Urinary bladder (tissue), 4 donors: ENCODE data around the gene HAGH. TPM values are rescaled to one million over a fixed set of nuclear protein-coding genes. Genes with fewer than 3 reads are reported as not detected.
"Not testable (repeated sequence)": the region's sequence is repeated elsewhere in the genome, so short reads cannot be mapped to it uniquely, and the experiment has no call there.

Source experiments
- DNase-seq: peaks from one replicate; pipeline ENCODE4 v3.0.0-alpha.2; 2015; ENCODE audit errors: extremely low spot score
- H3K27ac ChIP-seq: one replicate; pipeline ENCODE4 v1.5.1; 2013; ENCODE audit warnings: low read depth, mild to moderate bottlenecking, moderate library complexity
- H3K36me3 ChIP-seq: one replicate; pipeline ENCODE4 v1.6.1; 2013; ENCODE audit warnings: mild to moderate bottlenecking, moderate library complexity; ENCODE audit not compliant: insufficient read depth
- H3K4me1 ChIP-seq: one replicate; pipeline ENCODE4 v1.6.1; 2013; ENCODE audit warnings: mild to moderate bottlenecking, moderate library complexity; ENCODE audit not compliant: insufficient read depth
- H3K4me3 ChIP-seq: one replicate; pipeline ENCODE4 v1.5.1; 2013; ENCODE audit warnings: low read depth, low read length
- WGBS: extraction: QIAGEN DNeasy Blood & Tissue Kit; methylation state at CpG from one replicate; pipeline ENCODE4 v1.1.7; 2013; 5-methylcytosine and 5-hydroxymethylcytosine counted together
- polyA plus RNA-seq: library from polyadenylated mRNA; stranded (reverse); fragments of 200-250 nt; gene quantifications from one replicate; pipeline ENCODE4 v1.2.3, GENCODE V29; 2013
- total RNA-seq: library from RNA; depleted of rRNA; stranded (reverse); fragments of >200 nt; gene quantifications from one replicate; pipeline ENCODE4 v1.2.3, GENCODE V29; 2014
- donor health status: healthy with polysubstance abuse.
- donor health status: healthy.

The HAGH gene
- total RNA-seq = 20.9 TPM
- polyA plus RNA-seq = 96.0 TPM

DNA sequence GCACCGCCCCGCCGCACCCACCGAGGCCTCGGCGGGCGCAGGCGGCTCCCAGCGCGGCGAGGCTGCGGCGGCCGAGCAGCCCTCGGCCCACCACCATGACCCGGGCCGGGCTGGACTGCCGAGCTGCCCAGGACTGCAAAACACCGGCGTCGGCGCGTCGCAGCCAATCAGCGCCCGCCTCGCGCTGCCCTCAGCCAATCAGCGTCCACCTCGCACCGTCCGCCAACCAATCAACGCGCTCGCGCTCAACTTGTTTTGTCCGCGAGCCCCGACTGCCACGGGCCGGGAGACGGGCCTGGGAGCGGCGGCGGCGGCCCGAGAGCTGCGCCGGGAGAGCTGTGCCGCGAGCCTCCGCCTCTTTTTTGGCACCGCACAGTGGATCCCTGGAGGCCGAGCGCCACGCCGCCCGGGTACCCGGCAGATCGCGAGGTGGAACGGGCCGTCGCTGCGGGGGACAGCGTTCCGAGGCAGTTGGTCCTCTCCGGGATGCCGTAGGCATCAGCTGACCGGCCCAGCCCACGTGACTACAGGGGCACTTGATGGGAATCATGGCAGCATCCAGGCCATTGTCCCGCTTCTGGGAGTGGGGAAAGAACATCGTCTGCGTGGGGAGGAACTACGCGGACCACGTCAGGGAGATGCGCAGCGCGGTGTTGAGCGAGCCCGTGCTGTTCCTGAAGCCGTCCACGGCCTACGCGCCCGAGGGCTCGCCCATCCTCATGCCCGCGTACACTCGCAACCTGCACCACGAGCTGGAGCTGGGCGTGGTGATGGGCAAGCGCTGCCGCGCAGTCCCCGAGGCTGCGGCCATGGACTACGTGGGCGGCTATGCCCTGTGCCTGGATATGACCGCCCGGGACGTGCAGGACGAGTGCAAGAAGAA is at the start of gene HAGH, which contains the start of gene FAHD1:
TSS of gene HAGH (minus strand) at position 135 of the 883 bp plus-strand sequence. CDS start at position 97, 38 bp downstream.
TSS of gene FAHD1 (plus strand) at position 516 of the 883 bp plus-strand sequence. CDS start at position 549, 33 bp downstream.
- peak within 1 kb of the TSS; percentile 69 for H3K27ac ChIP-seq
- under 1% methylated on average over 104 of the region's 104 CpGs for WGBS
- H3K4me3 ChIP-seq = peak within 1 kb of the TSS; percentile 68
- H3K36me3 ChIP-seq = no peaks in the 10 kb centered on the region
- DNase-seq = peak; percentile 75
- no peaks in the 10 kb centered on the region for H3K4me1 ChIP-seq

GRCh38 chr16:1876066-1876465 is 49.4 kb upstream of the HAGH start:
- not testable (repeated sequence) for H3K4me1 ChIP-seq, H3K36me3 ChIP-seq, H3K4me3 ChIP-seq, DNase-seq, H3K27ac ChIP-seq
- 86% methylated on average over 13 of the region's 13 CpGs for WGBS

DNA sequence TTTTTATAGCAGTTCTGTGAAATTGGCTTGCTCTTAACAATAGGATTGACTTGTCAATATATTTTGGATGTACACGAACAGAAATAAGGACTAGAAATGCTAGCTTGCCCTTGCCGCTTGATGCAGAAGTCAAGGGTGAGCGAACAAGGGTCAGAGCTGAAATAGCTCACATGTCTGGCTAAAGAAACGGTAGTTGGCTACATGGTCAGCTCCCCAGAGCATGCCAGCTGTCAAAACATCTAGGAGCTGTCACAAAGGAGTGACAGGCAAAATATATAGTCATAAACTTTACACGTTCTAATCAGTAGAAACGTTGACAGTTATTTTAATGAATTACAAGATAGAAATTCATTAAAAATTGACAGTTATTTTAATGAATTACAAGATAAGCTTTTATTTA is 48.2 kb upstream of the HAGH start:
- Histone ChIP-seq H3K36me3 (no peaks in the 10 kb centered on the region), H3K4me1 (no peaks in the 10 kb centered on the region), H3K4me3 (no peak overlapping the region), H3K27ac (no peak overlapping the region)
- no peak for DNase-seq
- 54% methylated on average over 6 of the region's 6 CpGs for WGBS

- H3K36me3 ChIP-seq = no peaks in the 10 kb centered on the region
These were observed 45.5 kb upstream of the HAGH start, which contains the start of gene MEIOB for GRCh38 chr16:1871974-1872635. TSS of gene MEIOB (minus strand) at chr16:1872164. CDS start at chr16:1868175, 3,989 bp downstream.

GRCh38 chr16:1870365-1871082 is 43.9 kb upstream of the HAGH start:
- no peaks in the 10 kb centered on the region for H3K36me3 ChIP-seq
- H3K4me3 ChIP-seq = no peak overlapping the region
- H3K4me1 ChIP-seq = no peaks in the 10 kb centered on the region
- no peak overlapping the region for H3K27ac ChIP-seq
- WGBS = 50% methylated on average over 9 of the region's 9 CpGs
- no peak for DNase-seq

More at GRCh38 chr16:1871974-1872635, 45.5 kb upstream of the HAGH start, which contains the start of gene MEIOB:
- 4% methylated on average over 67 of the region's 68 CpGs for WGBS
- DNase-seq = no peak
- no peak within 1 kb of the TSS for H3K27ac ChIP-seq
- H3K4me1 ChIP-seq = no peaks in the 10 kb centered on the region
- no peak within 1 kb of the TSS for H3K4me3 ChIP-seq

GRCh38 chr16:1865902-1866690 is 39.5 kb upstream of the HAGH start:
- Histone ChIP-seq H3K4me3 (no peak overlapping the region), H3K36me3 (no peaks in the 10 kb centered on the region), H3K27ac (no peak overlapping the region), H3K4me1 (no peaks in the 10 kb centered on the region)
- no peak for DNase-seq
- 58% methylated on average over 6 of the region's 6 CpGs for WGBS

DNA sequence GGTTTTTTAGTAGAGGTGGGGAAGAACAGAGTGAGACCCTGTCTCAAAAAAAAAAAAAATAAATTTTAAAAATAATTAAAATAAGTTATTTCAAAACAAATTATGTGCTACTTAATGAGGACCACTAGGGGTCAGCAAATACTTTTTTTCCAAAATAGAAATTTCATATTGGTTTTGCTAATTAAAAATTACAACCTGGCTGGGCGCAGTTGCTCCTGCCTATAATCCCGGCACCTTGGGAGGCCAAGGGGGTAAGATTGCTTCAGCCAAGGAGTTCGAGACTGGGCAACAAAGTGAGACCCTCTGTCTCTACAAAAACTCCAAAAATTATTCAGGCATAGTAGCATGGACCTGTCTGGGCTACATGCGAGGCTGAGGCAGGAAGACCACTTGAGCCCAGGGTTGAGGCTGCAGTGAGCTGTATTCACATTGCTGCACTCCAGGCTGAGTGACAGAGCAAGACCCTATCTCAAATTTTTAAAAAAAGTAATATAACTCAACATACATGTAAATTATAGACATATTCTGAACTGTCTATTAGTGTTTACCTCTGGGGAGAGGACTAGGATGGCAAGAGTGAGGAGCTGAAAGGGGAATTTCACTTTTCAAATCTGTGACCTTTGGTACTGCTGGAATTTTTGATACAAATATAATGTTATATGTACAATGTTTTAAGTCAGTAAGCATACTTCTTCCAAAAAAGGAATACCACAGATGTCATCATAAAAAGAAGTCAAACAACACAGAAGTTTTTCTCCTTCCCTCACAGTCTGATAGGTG is 37.2 kb upstream of the HAGH start:
- Histone ChIP-seq H3K36me3 (no peaks in the 10 kb centered on the region), H3K4me3 (no peak overlapping the region), H3K27ac (no peak overlapping the region), H3K4me1 (no peaks in the 10 kb centered on the region)
- 14% methylated on average over 4 of the region's 4 CpGs for WGBS
- no peak for DNase-seq

DNA sequence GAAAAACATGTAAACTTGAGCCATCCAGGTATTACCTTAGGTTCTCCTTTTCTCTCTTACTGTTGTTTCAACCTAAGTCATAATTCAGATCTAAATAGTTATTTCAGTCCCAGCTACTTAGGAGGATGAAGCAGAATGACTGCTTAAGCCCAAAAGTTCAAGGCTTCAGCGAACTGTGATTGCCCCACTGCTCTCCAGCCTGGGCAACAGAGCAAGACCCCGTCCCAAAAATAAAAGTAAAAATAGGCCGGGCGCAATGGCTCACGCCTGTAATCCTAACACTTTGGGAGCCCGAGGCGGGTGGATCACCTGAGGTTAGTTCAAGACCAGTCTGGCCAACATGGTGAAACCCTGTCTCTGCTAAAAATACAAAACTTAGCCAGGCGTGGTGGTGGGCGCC is 35.8 kb upstream of the HAGH start:
- H3K4me1 ChIP-seq = no peaks in the 10 kb centered on the region
- WGBS = 81% methylated on average over 9 of the region's 9 CpGs
- H3K4me3 ChIP-seq = no peak overlapping the region
- DNase-seq = no peak
- no peaks in the 10 kb centered on the region for H3K36me3 ChIP-seq
- H3K27ac ChIP-seq = no peak overlapping the region

GRCh38 chr16:1861730-1862129 is 35.1 kb upstream of the HAGH start:
- no peak for DNase-seq
- Histone ChIP-seq H3K27ac (no peak overlapping the region), H3K4me1 (no peaks in the 10 kb centered on the region), H3K36me3 (no peaks in the 10 kb centered on the region), H3K4me3 (no peak overlapping the region)
- WGBS = 64% methylated on average over 5 of the region's 5 CpGs

DNA sequence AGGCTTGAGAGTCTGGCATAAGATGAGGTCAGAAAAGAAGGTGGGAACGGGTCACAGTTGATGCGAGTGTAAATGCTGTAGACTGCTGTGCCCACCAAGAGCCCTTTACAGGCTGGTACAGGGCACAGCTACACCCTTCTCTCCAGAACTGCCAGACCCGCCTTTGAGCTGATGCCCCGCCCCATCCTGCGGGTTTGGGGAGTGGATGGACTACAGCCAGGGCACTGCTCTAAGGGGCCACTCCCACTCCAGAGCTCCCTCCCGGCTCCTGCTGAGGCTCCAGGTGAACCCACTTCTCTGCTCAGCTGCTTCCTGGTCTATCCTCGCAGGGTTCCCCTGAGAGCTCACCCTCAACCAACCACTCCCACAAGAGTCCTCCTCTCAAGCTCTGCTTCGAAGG is 33.0 kb upstream of the HAGH start:
- no peak for DNase-seq
- Histone ChIP-seq H3K27ac (no peak overlapping the region), H3K36me3 (no peaks in the 10 kb centered on the region), H3K4me3 (no peak overlapping the region), H3K4me1 (no peaks in the 10 kb centered on the region)
- WGBS = 29% methylated on average over 8 of the region's 8 CpGs

GRCh38 chr16:1858189-1858865 is 31.7 kb upstream of the HAGH start:
- no peak for DNase-seq

More at GRCh38 chr16:1858189-1858865, 31.7 kb upstream of the HAGH start:
- no peaks in the 10 kb centered on the region for H3K4me1 ChIP-seq
- no peaks in the 10 kb centered on the region for H3K36me3 ChIP-seq
- 13% methylated on average over 8 of the region's 8 CpGs for WGBS
- H3K4me3 ChIP-seq = no peak overlapping the region
- H3K27ac ChIP-seq = no peak overlapping the region
